Keratinocyte (primary cell): Measurements from ENCODE around the gene SMARCD2. TPM values are rescaled to one million over a fixed set of nuclear protein-coding genes. Genes with fewer than 3 reads are reported as not detected.
"Not testable (repeated sequence)": the region's sequence is repeated elsewhere in the genome, so short reads cannot be mapped to it uniquely, and the experiment has no call there.

Source experiments
- DNase-seq: peaks from one replicate; pipeline ENCODE4 v3.0.0-alpha.2; 2011; ENCODE audit warnings: low read depth, missing footprints, low spot score
- FAIRE-seq: peaks from 2 replicates; lab custom pipeline; 2011; peaks lifted over from hg19 to GRCh38; lab: Jason Lieb, UNC
- H2AFZ ChIP-seq: 2 replicates; pipeline ENCODE4 v1.6.0; 2012; ENCODE audit warnings: low read length, control low read depth, inconsistent platforms; ENCODE audit not compliant: control insufficient read depth
- H3K27ac ChIP-seq: 2 replicates; pipeline ENCODE4 v1.5.1; 2011; ENCODE audit warnings: low read length; ENCODE audit not compliant: control insufficient read depth, insufficient read depth
- H3K27me3 ChIP-seq: 3 replicates; pipeline ENCODE4 v1.6.0; 2011; ENCODE audit warnings: low read length; ENCODE audit not compliant: control insufficient read depth, insufficient read depth; ENCODE audit errors: extremely low read depth
- H3K36me3 ChIP-seq, 2 experiments: 2 replicates in 1 of 2; 3 replicates in 1 of 2; pipeline ENCODE4 v1.5.1; 2011; ENCODE audit warnings: low read length in 2 of 2, mild to moderate bottlenecking in 1 of 2; ENCODE audit not compliant: control insufficient read depth in 2 of 2, insufficient read depth in 2 of 2; ENCODE audit errors: extremely low read depth in 1 of 2
- H3K4me1 ChIP-seq: 3 replicates; pipeline ENCODE4 v1.5.1; 2011; ENCODE audit warnings: low read length; ENCODE audit not compliant: control insufficient read depth, insufficient read depth; ENCODE audit errors: extremely low read depth
- H3K4me2 ChIP-seq: 3 replicates; pipeline ENCODE4 v1.6.0; 2011; ENCODE audit warnings: low read depth, low read length; ENCODE audit not compliant: control insufficient read depth, insufficient read depth; ENCODE audit errors: extremely low read depth
- H3K4me3 ChIP-seq, 3 experiments: fragments of 200-600 bp in 1 of 3; sonication (generic) in 1 of 3; 2 replicates in 2 of 3; 3 replicates in 1 of 3; pipeline ENCODE4 v1.5.1; 2011 to 2016; ENCODE audit warnings: low read length in 3 of 3, mild to moderate bottlenecking in 3 of 3, control low read depth in 2 of 3, inconsistent platforms in 1 of 3, low read depth in 1 of 3, mixed read lengths in 1 of 3, mixed run types in 1 of 3, moderate library complexity in 1 of 3; ENCODE audit not compliant: control insufficient read depth in 2 of 3, insufficient read depth in 2 of 3; ENCODE audit errors: extremely low read depth in 1 of 3
- H3K79me2 ChIP-seq: 2 replicates; pipeline ENCODE4 v1.6.0; 2012; ENCODE audit warnings: low read length; ENCODE audit not compliant: control insufficient read depth, insufficient read depth
- H3K9ac ChIP-seq: 3 replicates; pipeline ENCODE4 v1.6.0; 2011; ENCODE audit warnings: low read length; ENCODE audit not compliant: control insufficient read depth, insufficient read depth; ENCODE audit errors: extremely low read depth
- H3K9me1 ChIP-seq: 3 replicates; pipeline ENCODE4 v1.6.0; 2011; ENCODE audit warnings: low read length; ENCODE audit not compliant: control insufficient read depth, insufficient read depth; ENCODE audit errors: extremely low read depth
- H3K9me3 ChIP-seq: 2 replicates; pipeline ENCODE4 v1.5.1; 2012; ENCODE audit warnings: low read depth, low read length; ENCODE audit not compliant: control insufficient read depth
- H4K20me1 ChIP-seq: 3 replicates; pipeline ENCODE4 v1.6.0; 2011; ENCODE audit warnings: low read length; ENCODE audit not compliant: control insufficient read depth, insufficient read depth; ENCODE audit errors: extremely low read depth
- EZH2 ChIP-seq: IDR thresholded peaks from one replicate; pipeline ENCODE4 v1.6.1; 2012; ENCODE audit warnings: inconsistent platforms, mild to moderate bottlenecking, low read length, moderate library complexity
- dilution Hi-C: fragments of 300-500 bp; cut with MboI; formaldehyde crosslinking; loops from one replicate; pipeline ENCODE4 v1.7.0; 2020; ENCODE audit warnings: low sequenced_read_pairs; ENCODE audit not compliant: extremely low pct_ligation_motif_present
- polyA minus RNA-seq, 3 experiments: library from RNA; depleted of rRNA, polyadenylated mRNA; stranded (reverse); fragments of >200 nt; gene quantifications; 1 replicate in 1 of 3; 2 replicates in 1 of 3; 3 replicates in 1 of 3; pipeline ENCODE4 v1.2.3, GENCODE V29; 2011
- polyA plus RNA-seq, 5 experiments: library from polyadenylated mRNA; depleted of rRNA in 3 of 5; stranded (reverse) in 3 of 5; stranded (forward) in 1 of 5; unstranded in 1 of 5; fragments of >200 nt; gene quantifications; 1 replicate in 1 of 5; 2 replicates in 3 of 5; 3 replicates in 1 of 5; pipeline versions ENCODE4 v1.2.1 to v1.2.3, GENCODE V29; 2011 to 2012; ENCODE audit warnings: missing spikeins in 2 of 5, low read depth in 1 of 5, low replicate concordance in 1 of 5
- TF ChIP-seq, protein P1 (sequence below), 3 experiments: IDR thresholded peaks in 1 of 3; conservative IDR thresholded peaks in 1 of 3; optimal IDR thresholded peaks in 1 of 3; 2 replicates in 2 of 3; 3 replicates in 1 of 3; pipeline versions ENCODE3 to v1.5.1; 2011; ENCODE audit warnings: low read length in 3 of 3, mild to moderate bottlenecking in 3 of 3, moderate library complexity in 2 of 3, control low read depth in 1 of 3, inconsistent platforms in 1 of 3; ENCODE audit not compliant: insufficient read depth in 2 of 3; ENCODE audit errors: extremely low read depth in 1 of 3

Gene SMARCD2
- polyA plus RNA-seq (80.3 to 99.8 TPM (median 86.3 TPM) in 3 replicates), polyA minus RNA-seq (113 to 179 TPM (median 177 TPM) in 3 replicates)
- 40.3 TPM for polyA plus RNA-seq (2011; ENCODE audit: low read depth)
- polyA plus RNA-seq (2011; cell fraction: cytosol; rRNA removed): 69.0 and 79.0 TPM in 2 replicates
- polyA plus RNA-seq (2011; cell fraction: nucleus; rRNA removed): 91.1 and 95.0 TPM in 2 replicates
- 70.5 and 75.3 TPM in 2 replicates for polyA plus RNA-seq (2012; ENCODE audit: low replicate concordance)
- polyA minus RNA-seq (2011; cell fraction: cytosol; rRNA and poly(A)+ RNA removed): 102 TPM
- 40.4 and 47.6 TPM in 2 replicates for polyA minus RNA-seq (2011; cell fraction: nucleus; rRNA and poly(A)+ RNA removed)

GRCh38 chr17:63842540-63843386, at the start of gene SMARCD2:
TSS of gene SMARCD2 (minus strand) at chr17:63842685. CDS start at chr17:63842674, 11 bp downstream.
- no peak for TF ChIP-seq EZH2
- TF ChIP-seq, protein P1, sequence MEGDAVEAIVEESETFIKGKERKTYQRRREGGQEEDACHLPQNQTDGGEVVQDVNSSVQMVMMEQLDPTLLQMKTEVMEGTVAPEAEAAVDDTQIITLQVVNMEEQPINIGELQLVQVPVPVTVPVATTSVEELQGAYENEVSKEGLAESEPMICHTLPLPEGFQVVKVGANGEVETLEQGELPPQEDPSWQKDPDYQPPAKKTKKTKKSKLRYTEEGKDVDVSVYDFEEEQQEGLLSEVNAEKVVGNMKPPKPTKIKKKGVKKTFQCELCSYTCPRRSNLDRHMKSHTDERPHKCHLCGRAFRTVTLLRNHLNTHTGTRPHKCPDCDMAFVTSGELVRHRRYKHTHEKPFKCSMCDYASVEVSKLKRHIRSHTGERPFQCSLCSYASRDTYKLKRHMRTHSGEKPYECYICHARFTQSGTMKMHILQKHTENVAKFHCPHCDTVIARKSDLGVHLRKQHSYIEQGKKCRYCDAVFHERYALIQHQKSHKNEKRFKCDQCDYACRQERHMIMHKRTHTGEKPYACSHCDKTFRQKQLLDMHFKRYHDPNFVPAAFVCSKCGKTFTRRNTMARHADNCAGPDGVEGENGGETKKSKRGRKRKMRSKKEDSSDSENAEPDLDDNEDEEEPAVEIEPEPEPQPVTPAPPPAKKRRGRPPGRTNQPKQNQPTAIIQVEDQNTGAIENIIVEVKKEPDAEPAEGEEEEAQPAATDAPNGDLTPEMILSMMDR (optimal IDR thresholded peaks at IDR 0.05 in 1 of 3, IDR thresholded peaks at IDR 0.05 in 1 of 3, conservative IDR thresholded peaks at IDR 0.05 in 1 of 3; ENCODE audit: extremely low read depth in 1 of 3, insufficient read depth in 2 of 3, low read length in 3 of 3): no peak
- H3K9ac ChIP-seq: peak within 1 kb of the TSS; percentile 90
- peak within 1 kb of the TSS; percentile 80 for H3K27ac ChIP-seq
- H3K4me3 ChIP-seq: peak within 1 kb of the TSS; percentile 92 to 95 (median 94)
- peaks cover 40% of the 10 kb centered on the region for H3K79me2 ChIP-seq
- no peaks in the 10 kb centered on the region for H3K9me3 ChIP-seq
- H3K4me1 ChIP-seq: peaks cover 39% of the 10 kb centered on the region
- dilution Hi-C loops: no loop called here
- FAIRE-seq (peak; percentile 26), DNase-seq (peak; percentile 89)
- H3K27me3 ChIP-seq: no peaks in the 10 kb centered on the region
- H4K20me1 ChIP-seq: peaks cover 4% of the 10 kb centered on the region
- peak within 1 kb of the TSS; percentile 81 for H2AFZ ChIP-seq
- H3K36me3 ChIP-seq: no peaks in the 10 kb centered on the region
- H3K4me2 ChIP-seq: peak within 1 kb of the TSS; percentile 100
- H3K9me1 ChIP-seq: peaks cover 2% of the 10 kb centered on the region

GRCh38 chr17:63889026-63889848, 46.8 kb upstream of the SMARCD2 start:
- H3K79me2 ChIP-seq, H3K4me2 ChIP-seq, H4K20me1 ChIP-seq, H3K9me1 ChIP-seq, H3K27me3 ChIP-seq, H3K4me1 ChIP-seq, H3K9me3 ChIP-seq, dilution Hi-C loops, H2AFZ ChIP-seq, H3K4me3 ChIP-seq, H3K27ac ChIP-seq, DNase-seq, FAIRE-seq, H3K36me3 ChIP-seq, H3K9ac ChIP-seq: not testable (repeated sequence)
- TF ChIP-seq, protein P1 (optimal IDR thresholded peaks at IDR 0.05 in 1 of 3, IDR thresholded peaks at IDR 0.05 in 1 of 3, conservative IDR thresholded peaks at IDR 0.05 in 1 of 3; ENCODE audit: extremely low read depth in 1 of 3, insufficient read depth in 2 of 3, low read length in 3 of 3): peak in 2 of 3 experiments; percentile 7 to 42

- H3K27ac ChIP-seq, H3K9me1 ChIP-seq, H3K4me2 ChIP-seq, H3K4me3 ChIP-seq, H3K36me3 ChIP-seq, FAIRE-seq, H3K79me2 ChIP-seq, H3K27me3 ChIP-seq, DNase-seq, dilution Hi-C loops, H2AFZ ChIP-seq, H4K20me1 ChIP-seq, H3K4me1 ChIP-seq, H3K9me3 ChIP-seq, H3K9ac ChIP-seq: not testable (repeated sequence)
Observed at GRCh38 chr17:63885119-63885518, 42.6 kb upstream of the SMARCD2 start.
